T-cell (primary cell): ENCODE data around the gene ABITRAM. TPM values are rescaled to one million over a fixed set of nuclear protein-coding genes. Genes with fewer than 3 reads are reported as not detected.
A peak's percentile ranks its signal among the peaks of the same experiment; 100 is the strongest.

Experiments
- ATAC-seq, 4 experiments: fragments of 200-7000 bp in 3 of 4; fragments of 150-1000 bp in 1 of 4; cut with Tn5 transposase; replicated peaks in 1 of 4; 1 replicate in 3 of 4; 2 replicates in 1 of 4; pipeline ENCODE4 v1.10.0; 2021; ENCODE audit warnings: moderate library complexity in 3 of 4, mild to moderate bottlenecking in 2 of 4, moderate number of reproducible peaks in 1 of 4
- CTCF ChIA-PET, 2 donors: fragments of 300-600 bp; sonication (Branson Sonifier 250); formaldehyde crosslinking; loops; one replicate each; lab custom pipeline; 2022; ENCODE audit warnings: antibody characterized with exemption in 2 of 2; lab: Charles Lee
- POLR2A ChIA-PET, 2 donors: fragments of 300-600 bp; sonication (Branson Sonifier 250); formaldehyde crosslinking; loops; one replicate each; lab custom pipeline; 2022; ENCODE audit warnings: antibody characterized with exemption in 2 of 2; lab: Charles Lee
- DNase-seq, 35 experiments: peaks; one replicate each; pipeline versions ENCODE4 v3.0.0 to v3.0.0-alpha.2; 2013 to 2023
- H3K27ac ChIP-seq: one replicate; pipeline ENCODE4 v1.5.1; 2013; ENCODE audit warnings: low read length
- H3K27me3 ChIP-seq, 2 experiments: replicated peaks in 1 of 2; 1 replicate in 1 of 2; 2 replicates in 1 of 2; pipeline versions ENCODE4 v1.6.1 to v1.7.0; 2013; ENCODE audit warnings: low read length in 1 of 2, mixed read lengths in 1 of 2; ENCODE audit not compliant: control insufficient read depth in 2 of 2, insufficient read depth in 2 of 2; ENCODE audit errors: extremely low read depth in 1 of 2
- H3K36me3 ChIP-seq, 2 donors: 1 replicate in 1 of 2; 2 replicates in 1 of 2; pipeline versions ENCODE4 v1.6.1 to v1.7.0; 2013; ENCODE audit warnings: low read length in 1 of 2; ENCODE audit not compliant: control insufficient read depth in 2 of 2, insufficient read depth in 1 of 2; ENCODE audit errors: extremely low read depth in 1 of 2
- H3K4me1 ChIP-seq, 2 experiments: 1 replicate in 1 of 2; 2 replicates in 1 of 2; pipeline versions ENCODE4 v1.6.1 to v1.7.0; 2013; ENCODE audit warnings: low read length in 2 of 2, mixed read lengths in 1 of 2; ENCODE audit not compliant: insufficient read depth in 2 of 2, control insufficient read depth in 1 of 2; ENCODE audit errors: extremely low read depth in 1 of 2
- H3K4me3 ChIP-seq, 2 donors: 1 replicate in 1 of 2; 2 replicates in 1 of 2; pipeline versions ENCODE4 v1.5.1 to v1.7.0; 2013; ENCODE audit warnings: mild to moderate bottlenecking in 2 of 2, low read length in 1 of 2, moderate library complexity in 1 of 2; ENCODE audit not compliant: control insufficient read depth in 1 of 2; ENCODE audit errors: extremely low read depth in 1 of 2
- H3K9me3 ChIP-seq: 2 replicates; pipeline ENCODE4 v1.7.0; 2013
- H3K27ac Mint-ChIP-seq, 2 donors: one replicate each; pipeline ENCODE4 v1.8.0; 2020 to 2021; ENCODE audit warnings: mild to moderate bottlenecking in 2 of 2, mixed read lengths in 2 of 2
- H3K27me3 Mint-ChIP-seq, 2 donors: one replicate each; pipeline ENCODE4 v1.8.0; 2021 to 2022; ENCODE audit warnings: mixed read lengths in 2 of 2
- H3K36me3 Mint-ChIP-seq: one replicate; pipeline ENCODE4 v1.8.0; 2021; ENCODE audit warnings: mixed read lengths
- H3K4me1 Mint-ChIP-seq, 3 donors: one replicate each; pipeline ENCODE4 v1.8.0; 2020 to 2022; ENCODE audit warnings: mixed read lengths in 3 of 3, mild to moderate bottlenecking in 1 of 3
- H3K4me3 Mint-ChIP-seq, 3 donors: one replicate each; pipeline ENCODE4 v1.8.0; 2020 to 2022; ENCODE audit warnings: mild to moderate bottlenecking in 3 of 3, mixed read lengths in 3 of 3, moderate library complexity in 3 of 3
- H3K9me3 Mint-ChIP-seq, 3 donors: one replicate each; pipeline ENCODE4 v1.8.0; 2020 to 2022; ENCODE audit warnings: mixed read lengths in 3 of 3
- WGBS: methylation state at CpG from one replicate; pipeline ENCODE4 v1.1.5; 2013; ENCODE audit warnings: missing lambda C conversion rate; ENCODE audit not compliant: insufficient coverage; 5-methylcytosine and 5-hydroxymethylcytosine counted together
- total RNA-seq, 35 experiments: library from RNA in 6 of 35; stranded (reverse) in 6 of 35; fragments of 120-200 nt in 1 of 35; gene quantifications; one replicate each; pipeline versions ENCODE4 v1.2.1 to v1.2.4 and lab custom pipeline; 2013 to 2026

The ABITRAM gene
- total RNA-seq, 5 donors from 2014 or later (not counting 1 experiment from before 2014, with no cell fraction given) = 8.4 to 9.7 (median 8.9) TPM

- H3K36me3 Mint-ChIP-seq = no peaks in the 10 kb centered on the region
- POLR2A ChIA-PET = interaction anchor here in 1 of 2 donors (0.6 kb wide), 1 partner anchor 127 kb away, joined by 4 read pairs; no protein-coding TSS in a partner anchor
- ATAC-seq (no peak), DNase-seq (peak in 1 of 35 experiments; percentile 62)
- Histone ChIP-seq H3K36me3 (no peaks in the 10 kb centered on the region), H3K27me3 (no peaks in the 10 kb centered on the region), H3K27ac (no peak overlapping the region), H3K4me3 (no peak overlapping the region), H3K9me3 (no peaks in the 10 kb centered on the region), H3K4me1 (no peaks in the 10 kb centered on the region)
- no peak overlapping the region for H3K27ac Mint-ChIP-seq
- H3K9me3 Mint-ChIP-seq = no peaks in the 10 kb centered on the region
- H3K27me3 Mint-ChIP-seq = peaks cover 0 to 4% of the 10 kb centered on the region in 2 donors
- WGBS = no CpG with 5 or more reads among the region's 3 CpGs
- H3K4me3 Mint-ChIP-seq = no peak overlapping the region
- no peaks in the 10 kb centered on the region for H3K4me1 Mint-ChIP-seq
- CTCF ChIA-PET = interaction anchor here (0.5 to 1.5 kb wide), 10 partner anchors 11 to 1715 kb away, joined by 3 to 9 read pairs (median 4); no protein-coding TSS in a partner anchor
Measured at GRCh38 chr9:108953983-108954574, 19.9 kb downstream of the ABITRAM start.

DNA sequence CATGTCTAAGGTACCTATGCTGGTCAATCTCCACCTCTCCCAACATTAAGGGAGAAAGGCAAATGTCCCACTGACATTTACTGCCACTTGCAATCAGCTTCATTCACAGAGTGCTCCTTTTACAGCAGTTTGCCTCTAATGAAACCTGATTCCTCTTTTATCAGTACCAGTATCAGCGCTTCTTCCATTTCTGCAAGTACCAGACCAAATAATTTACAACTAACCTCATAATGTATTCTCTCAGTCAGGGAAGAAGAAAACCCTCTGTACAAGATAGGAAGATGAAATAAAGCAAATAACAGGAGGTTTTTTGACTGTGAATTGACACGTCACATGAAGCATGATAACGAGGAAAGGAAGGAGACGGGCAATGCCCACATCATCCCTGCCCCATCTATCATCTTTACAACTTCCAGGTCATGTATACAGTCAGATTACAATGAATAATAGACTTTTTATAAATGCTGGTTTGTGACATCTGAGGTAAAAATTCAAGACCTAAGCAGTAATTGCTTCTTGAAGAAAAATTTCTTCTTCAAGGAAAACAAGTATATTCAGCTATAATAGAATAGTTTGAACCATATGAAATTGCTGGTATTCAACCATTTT is 21.9 kb downstream of the ABITRAM start:
- no peak overlapping the region for H3K4me3 Mint-ChIP-seq
- no peaks in the 10 kb centered on the region for H3K9me3 Mint-ChIP-seq
- H3K36me3 ChIP-seq = no peaks in the 10 kb centered on the region
- ChIA-PET CTCF (interaction anchor here in 1 of 2 donors (0.6 kb wide), 1 partner anchor 126 kb away, joined by 9 read pairs; no protein-coding TSS in a partner anchor), POLR2A (no interaction called here)
- H3K4me1 Mint-ChIP-seq = no peaks in the 10 kb centered on the region
- WGBS = no CpG with 5 or more reads among the region's 4 CpGs
- H3K27ac Mint-ChIP-seq = no peak overlapping the region
- H3K36me3 Mint-ChIP-seq = no peaks in the 10 kb centered on the region
- no peaks in the 10 kb centered on the region for H3K4me1 ChIP-seq
- DNase-seq (no peak), ATAC-seq (no peak)
- no peaks in the 10 kb centered on the region for H3K9me3 ChIP-seq
- no peak overlapping the region for H3K27ac ChIP-seq
- peaks cover 0 to 4% of the 10 kb centered on the region in 2 donors for H3K27me3 Mint-ChIP-seq
- H3K4me3 ChIP-seq = no peak overlapping the region
- H3K27me3 ChIP-seq = no peaks in the 10 kb centered on the region

- Histone ChIP-seq H3K36me3 (no peaks in the 10 kb centered on the region), H3K27ac (no peak overlapping the region), H3K27me3 (no peaks in the 10 kb centered on the region), H3K4me3 (no peak overlapping the region), H3K4me1 (no peaks in the 10 kb centered on the region), H3K9me3 (no peaks in the 10 kb centered on the region)
- ChIA-PET POLR2A (no interaction called here), CTCF (interaction anchor here in 1 of 2 donors (0.7 kb wide), 1 partner anchor 185 kb away, joined by 3 read pairs; no protein-coding TSS in a partner anchor)
- H3K4me3 Mint-ChIP-seq = no peak overlapping the region
- no peaks in the 10 kb centered on the region for H3K36me3 Mint-ChIP-seq
- ATAC-seq (no peak), DNase-seq (no peak)
- no peak overlapping the region for H3K27ac Mint-ChIP-seq
- no peaks in the 10 kb centered on the region for H3K4me1 Mint-ChIP-seq
- peaks cover 0 to 4% of the 10 kb centered on the region in 2 donors for H3K27me3 Mint-ChIP-seq
- no peaks in the 10 kb centered on the region for H3K9me3 Mint-ChIP-seq
Measured at GRCh38 chr9:108956631-108957026, 22.4 kb downstream of the ABITRAM start.

DNA sequence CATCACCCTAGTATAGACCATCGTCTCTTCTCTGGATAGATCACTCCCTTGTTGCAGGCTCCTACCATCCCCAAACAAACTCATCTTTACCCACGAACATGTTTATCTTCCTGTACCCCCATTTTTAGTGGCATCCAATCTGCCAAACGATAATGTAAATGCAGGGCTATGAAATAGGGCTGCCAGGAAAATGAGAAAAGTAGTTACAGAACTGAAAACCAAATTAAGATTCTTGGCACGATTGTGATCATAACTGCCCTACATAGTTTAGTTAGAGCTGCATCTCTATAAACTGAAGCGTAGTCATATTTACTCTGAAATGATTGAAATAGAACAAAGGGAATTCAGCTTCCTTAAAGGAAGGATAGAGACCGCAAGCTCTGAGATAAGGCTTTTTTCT is 26.1 kb downstream of the ABITRAM start:
- Histone ChIP-seq H3K4me1 (no peaks in the 10 kb centered on the region), H3K9me3 (no peaks in the 10 kb centered on the region), H3K27ac (no peak overlapping the region), H3K27me3 (no peaks in the 10 kb centered on the region), H3K36me3 (no peaks in the 10 kb centered on the region), H3K4me3 (no peak overlapping the region)
- ATAC-seq = no peak
- Mint-ChIP-seq H3K4me1 (no peaks in the 10 kb centered on the region), H3K27me3 (peaks cover 0 to 4% of the 10 kb centered on the region in 2 donors), H3K27ac (no peak overlapping the region), H3K36me3 (no peaks in the 10 kb centered on the region), H3K9me3 (no peaks in the 10 kb centered on the region), H3K4me3 (no peak overlapping the region)
- no peak for DNase-seq
- POLR2A ChIA-PET = interaction anchor here in 1 of 2 donors (0.6 kb wide), 1 partner anchor 274 kb away, joined by 3 read pairs; no protein-coding TSS in a partner anchor
- CTCF ChIA-PET = no interaction called here
- 80% methylated on average over 1 of the region's 6 CpGs for WGBS

DNA sequence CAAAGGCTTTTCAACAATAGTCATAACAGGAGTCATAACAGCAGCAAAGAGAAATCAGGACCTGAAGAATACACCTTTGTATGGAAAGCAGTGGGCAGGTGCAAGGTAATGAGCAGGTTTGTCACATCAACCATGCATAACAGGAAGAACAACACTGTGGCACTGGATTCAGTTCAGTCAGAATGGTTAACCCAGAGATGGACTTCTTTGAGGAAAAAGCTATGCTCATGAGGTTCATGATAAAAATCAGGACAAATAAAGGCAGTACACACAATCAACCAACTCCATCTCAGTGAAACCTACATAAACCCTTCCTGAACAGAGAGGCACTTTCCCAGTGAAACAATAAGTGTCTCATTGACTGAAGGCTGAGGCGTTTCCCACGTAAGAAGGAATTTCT is 27.0 kb downstream of the ABITRAM start:
- Mint-ChIP-seq H3K4me1 (no peaks in the 10 kb centered on the region), H3K27me3 (peaks cover 0 to 4% of the 10 kb centered on the region in 2 donors), H3K9me3 (no peaks in the 10 kb centered on the region), H3K36me3 (no peaks in the 10 kb centered on the region), H3K27ac (no peak overlapping the region), H3K4me3 (no peak overlapping the region)
- Histone ChIP-seq H3K9me3 (no peaks in the 10 kb centered on the region), H3K36me3 (no peaks in the 10 kb centered on the region), H3K27ac (no peak overlapping the region), H3K4me1 (no peaks in the 10 kb centered on the region), H3K4me3 (no peak overlapping the region), H3K27me3 (no peaks in the 10 kb centered on the region)
- DNase-seq (no peak), ATAC-seq (no peak)
- POLR2A ChIA-PET = no interaction called here
- no CpG with 5 or more reads among the region's 2 CpGs for WGBS
- CTCF ChIA-PET = no interaction called here

- Histone ChIP-seq H3K9me3 (no peaks in the 10 kb centered on the region), H3K4me1 (no peaks in the 10 kb centered on the region), H3K27ac (no peak overlapping the region), H3K27me3 (no peaks in the 10 kb centered on the region), H3K36me3 (no peaks in the 10 kb centered on the region), H3K4me3 (no peak overlapping the region)
- POLR2A ChIA-PET = interaction anchor here in 1 of 2 donors (0.7 kb wide), 1 partner anchor 49 kb away, joined by 3 read pairs; no protein-coding TSS in a partner anchor
- H3K27me3 Mint-ChIP-seq = no peaks in the 10 kb centered on the region
- DNase-seq (no peak), ATAC-seq (no peak)
- H3K4me3 Mint-ChIP-seq = no peak overlapping the region
- no peak overlapping the region for H3K27ac Mint-ChIP-seq
- no peaks in the 10 kb centered on the region for H3K4me1 Mint-ChIP-seq
- H3K9me3 Mint-ChIP-seq = no peaks in the 10 kb centered on the region
- CTCF ChIA-PET = no interaction called here
- 94% methylated on average over 4 of the region's 4 CpGs for WGBS
- H3K36me3 Mint-ChIP-seq = no peaks in the 10 kb centered on the region
Measured at GRCh38 chr9:108963459-108964143, 29.4 kb downstream of the ABITRAM start.
